NCI-H1105 (cell line): ENCODE measurements around the gene ZNF385B.
A peak's percentile ranks its signal among the peaks of the same experiment; 100 is the strongest.

ENCODE experiments used
- DNase-seq: peaks from one replicate; lab custom pipeline; 2025; lab: John Stamatoyannopoulos, UW

ZNF385B gene

GRCh38 chr2:179581605-179582004 is 279.8 kb downstream of the ZNF385B start:
- no peak for DNase-seq

- DNase-seq: no peak
Observed at GRCh38 chr2:179580378-179581146, 280.9 kb downstream of the ZNF385B start.

DNA sequence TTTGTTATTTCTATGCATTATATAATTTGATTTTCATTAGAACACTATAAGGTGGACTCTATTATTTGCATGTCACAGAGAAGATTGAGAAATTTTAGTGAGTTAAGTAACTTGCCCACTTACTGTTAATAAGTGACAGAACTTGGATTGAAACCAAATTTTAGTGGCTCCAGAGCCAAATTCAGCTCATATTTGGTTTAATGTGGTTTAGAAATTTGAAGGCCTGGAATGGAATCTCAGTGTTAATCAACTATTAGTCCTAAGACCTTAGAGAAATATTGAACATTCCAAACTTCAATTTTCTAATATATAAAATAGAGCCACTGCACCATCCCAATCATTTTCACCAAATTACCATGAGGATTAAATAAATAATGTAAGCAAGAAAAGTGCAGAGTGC is 281.6 kb downstream of the ZNF385B start:
- DNase-seq: no peak

DNA sequence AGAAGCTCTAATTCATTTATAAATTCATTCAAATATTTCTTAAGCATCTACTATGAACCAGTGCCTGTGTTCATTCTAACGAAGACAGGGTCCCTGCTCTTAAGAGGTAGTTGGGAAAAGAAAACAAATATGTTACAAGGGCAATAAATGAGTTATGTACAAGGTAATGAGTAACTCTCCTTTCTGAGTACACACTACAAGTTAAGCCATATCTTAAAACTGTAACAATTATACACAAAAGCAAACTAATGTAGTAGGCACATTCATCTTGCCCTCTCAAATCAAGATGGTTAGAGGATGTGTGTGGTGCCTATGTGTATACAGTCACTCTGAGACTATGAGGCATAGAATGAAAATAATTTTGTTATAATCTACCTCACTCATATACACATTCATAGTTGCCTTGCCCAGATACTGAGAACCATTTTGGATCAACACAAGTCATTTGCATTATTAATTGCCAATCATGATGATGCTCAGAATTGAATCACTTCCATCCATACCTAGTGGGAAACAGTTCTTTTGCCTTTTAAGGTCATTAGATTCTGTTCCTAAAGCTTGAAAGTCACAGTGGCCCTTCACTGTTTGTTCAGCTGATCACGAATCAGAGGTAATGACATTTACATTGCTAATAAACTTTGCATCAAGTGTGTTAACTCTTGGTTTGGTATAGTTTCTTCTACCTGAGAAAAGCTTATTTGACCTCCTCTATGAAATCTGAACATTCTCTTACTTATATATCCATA is 283.1 kb downstream of the ZNF385B start:
- no peak for DNase-seq

GRCh38 chr2:179574061-179574519 is 287.3 kb downstream of the ZNF385B start:
- no peak for DNase-seq

GRCh38 chr2:179572544-179572943 is 288.9 kb downstream of the ZNF385B start:
- DNase-seq: no peak

- no peak for DNase-seq
Observed at GRCh38 chr2:179571721-179572120, 289.7 kb downstream of the ZNF385B start.

DNA sequence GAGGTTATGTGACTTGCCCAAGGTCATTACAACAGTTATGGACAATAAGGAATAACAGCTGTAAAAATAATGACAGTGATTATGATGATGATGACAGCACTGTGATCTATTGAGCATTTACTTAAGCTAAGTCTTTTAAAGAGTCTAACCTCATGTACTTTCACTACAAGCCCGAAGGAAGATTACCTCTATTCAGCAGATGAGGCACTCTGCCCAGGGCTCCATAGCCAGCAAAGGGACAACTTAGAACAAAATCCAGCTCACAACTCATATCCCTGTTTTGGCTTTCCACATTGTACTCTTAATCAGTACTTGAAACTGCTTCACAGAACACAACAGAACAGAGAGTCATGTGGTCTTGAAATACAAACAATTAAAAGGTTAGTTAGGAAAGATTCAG is 290.2 kb downstream of the ZNF385B start:
- DNase-seq: no peak

GRCh38 chr2:179569831-179570233 is 291.6 kb downstream of the ZNF385B start:
- no peak for DNase-seq

GRCh38 chr2:179565807-179566206 is 295.6 kb downstream of the ZNF385B start:
- no peak for DNase-seq

- DNase-seq: peak; percentile 83
Observed at GRCh38 chr2:179562330-179562885, 299.0 kb downstream of the ZNF385B start.

- peak; percentile 18 for DNase-seq
Observed at GRCh38 chr2:179561702-179562101, 299.7 kb downstream of the ZNF385B start.

DNA sequence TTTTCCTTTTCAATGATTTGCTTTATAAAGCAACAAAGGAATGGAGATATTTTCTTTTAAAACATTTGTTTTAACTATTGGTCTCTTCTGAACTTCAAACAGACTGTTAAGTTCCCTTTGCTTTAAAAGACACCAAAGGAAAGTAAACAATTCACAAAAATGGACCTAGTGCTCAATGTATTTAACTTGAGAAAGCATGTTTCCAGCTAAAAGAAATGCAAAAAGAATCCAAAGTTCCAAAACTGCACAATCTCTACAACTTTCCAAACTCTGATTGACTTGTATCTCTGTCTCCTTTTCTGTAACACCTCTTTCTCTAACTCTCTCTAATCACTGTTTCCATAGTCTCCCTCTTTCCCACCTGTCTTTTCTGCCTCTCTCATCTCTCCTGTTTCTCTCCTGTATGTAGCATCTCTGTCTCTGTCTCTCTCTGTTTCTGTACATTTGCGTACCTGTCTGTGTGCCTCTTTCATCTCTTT is 301.1 kb downstream of the ZNF385B start:
- no peak for DNase-seq

- no peak for DNase-seq
Observed at GRCh38 chr2:179559108-179559806, 302.2 kb downstream of the ZNF385B start.

GRCh38 chr2:179558010-179558934 is 303.1 kb downstream of the ZNF385B start:
- no peak for DNase-seq

DNA sequence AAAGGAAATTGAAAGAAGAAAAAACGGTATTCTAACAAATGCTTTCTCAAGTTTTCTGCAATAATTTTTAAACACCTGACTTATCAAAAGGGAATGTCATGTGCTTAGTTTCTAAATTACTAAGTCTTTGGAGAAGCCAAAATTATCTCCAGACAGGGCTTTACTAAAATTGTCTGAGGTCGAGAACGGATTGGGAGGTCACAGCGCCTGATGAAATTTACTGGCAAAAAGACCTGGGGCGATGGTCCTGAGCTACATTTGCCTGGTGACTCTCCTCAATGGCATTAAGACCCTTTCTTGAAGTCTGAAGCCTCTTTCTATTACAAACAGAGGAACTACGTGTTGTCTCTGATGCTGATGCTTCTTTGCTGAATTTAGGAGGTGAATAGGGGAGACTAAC is 305.0 kb downstream of the ZNF385B start:
- no peak for DNase-seq

DNA sequence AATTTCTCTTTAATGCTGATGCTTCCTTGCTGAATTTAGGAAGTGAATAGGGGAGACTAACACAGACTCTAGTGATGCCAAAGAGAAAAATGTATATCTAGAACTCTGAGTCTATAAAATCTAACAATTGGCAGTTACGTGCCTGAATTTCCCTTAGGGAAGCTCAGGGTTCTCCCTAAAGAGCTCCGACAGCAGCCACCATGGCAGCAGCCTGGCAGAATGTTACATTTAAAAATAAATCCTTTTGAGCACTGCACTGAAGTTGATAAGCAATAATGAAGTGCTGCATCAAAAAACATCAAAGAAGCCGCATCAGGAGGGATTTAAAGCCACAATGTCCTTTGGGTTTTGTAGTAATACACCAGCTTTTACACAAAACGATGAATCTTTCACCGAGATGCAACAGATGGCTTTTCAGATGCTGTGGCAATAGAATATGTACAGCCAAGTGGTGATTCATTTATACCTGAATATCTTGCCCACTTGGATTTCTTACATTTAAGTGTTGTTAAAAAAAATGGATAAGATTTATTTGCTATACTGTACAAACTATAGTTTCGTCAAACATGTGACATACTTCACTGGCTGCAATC is 305.6 kb downstream of the ZNF385B start:
- DNase-seq: no peak

- no peak for DNase-seq
Observed at GRCh38 chr2:179554639-179555386, 306.6 kb downstream of the ZNF385B start.

- DNase-seq: no peak
Observed at GRCh38 chr2:179553382-179553781, 308.0 kb downstream of the ZNF385B start.

GRCh38 chr2:179551539-179552045 is 309.8 kb downstream of the ZNF385B start:
- no peak for DNase-seq
